HEK293T (cell line): Measurements from ENCODE around the gene CHCHD3.

Source experiments
- FOXK2 ChIP-seq: fragments of 450-650 bp; IDR thresholded peaks from 2 replicates; pipeline ENCODE4 v1.6.1; 2016; ENCODE audit warnings: mild to moderate bottlenecking
- FOXM1 ChIP-seq: fragments of 450-650 bp; IDR thresholded peaks from 2 replicates; pipeline ENCODE4 v1.6.1; 2017; ENCODE audit warnings: mild to moderate bottlenecking, borderline replicate concordance

GRCh38 chr7:132805766-132806165, 276.1 kb downstream of the CHCHD3 start:
- no peak for TF ChIP-seq FOXM1
- TF ChIP-seq FOXK2, result no peak
